ENCODE results near the gene MS4A15. TPM values are rescaled to one million over a fixed set of nuclear protein-coding genes. Genes with fewer than 3 reads are reported as not detected.

Gene MS4A15
- polyA plus RNA-seq, 3 donors from 2014 or later = not detected

GRCh38 chr11:60762851-60763691 lies 6.4 kb downstream of the MS4A15 start:
- H3K4me3 Mint-ChIP-seq = no peak overlapping the region

GRCh38 chr11:60763692-60764369 lies 7.2 kb downstream of the MS4A15 start:
- Mint-ChIP-seq H3K4me3 (no peak overlapping the region), H3K36me3 (no peaks in the 10 kb centered on the region), H3K9me3 (no peaks in the 10 kb centered on the region), H3K27me3 (ENCODE audit: low read depth in 3 of 3) (peaks cover 2 to 5% (median 2%) of the 10 kb centered on the region in 3 donors), H3K27ac (no peak overlapping the region), H3K4me1 (no peaks in the 10 kb centered on the region)
- DNase-seq = no peak

More at GRCh38 chr11:60762851-60763691, 6.4 kb downstream of the MS4A15 start:
- H3K27ac Mint-ChIP-seq = no peak overlapping the region
- no peaks in the 10 kb centered on the region for H3K4me1 Mint-ChIP-seq
- no peaks in the 10 kb centered on the region for H3K9me3 Mint-ChIP-seq
- no peaks in the 10 kb centered on the region for H3K36me3 Mint-ChIP-seq
- peaks cover 2 to 7% (median 2%) of the 10 kb centered on the region in 3 donors for H3K27me3 Mint-ChIP-seq (ENCODE audit: low read depth in 3 of 3)
- no peak for DNase-seq

GRCh38 chr11:60764879-60765278 lies 8.2 kb downstream of the MS4A15 start:
- H3K27me3 Mint-ChIP-seq (ENCODE audit: low read depth in 3 of 3) = peaks cover 0 to 5% (median 2%) of the 10 kb centered on the region in 3 donors
- H3K36me3 Mint-ChIP-seq = no peaks in the 10 kb centered on the region
- no peak overlapping the region for H3K27ac Mint-ChIP-seq
- no peaks in the 10 kb centered on the region for H3K4me1 Mint-ChIP-seq
- no peaks in the 10 kb centered on the region for H3K9me3 Mint-ChIP-seq
- DNase-seq = no peak
- H3K4me3 Mint-ChIP-seq = no peak overlapping the region

- Mint-ChIP-seq H3K27me3 (ENCODE audit: low read depth in 3 of 3) (peaks cover 0 to 5% (median 2%) of the 10 kb centered on the region in 3 donors), H3K27ac (no peak overlapping the region), H3K36me3 (no peaks in the 10 kb centered on the region), H3K4me1 (no peaks in the 10 kb centered on the region), H3K9me3 (no peaks in the 10 kb centered on the region), H3K4me3 (no peak overlapping the region)
- no peak for DNase-seq
Observed at GRCh38 chr11:60765355-60765754, 8.7 kb downstream of the MS4A15 start.

- Mint-ChIP-seq H3K4me3 (no peak overlapping the region), H3K27ac (no peak overlapping the region), H3K4me1 (no peaks in the 10 kb centered on the region), H3K27me3 (ENCODE audit: low read depth in 3 of 3) (peaks cover 0 to 5% (median 2%) of the 10 kb centered on the region in 3 donors), H3K36me3 (no peaks in the 10 kb centered on the region), H3K9me3 (no peaks in the 10 kb centered on the region)
- DNase-seq = no peak
Observed at GRCh38 chr11:60766547-60766946, 9.9 kb downstream of the MS4A15 start.

DNA sequence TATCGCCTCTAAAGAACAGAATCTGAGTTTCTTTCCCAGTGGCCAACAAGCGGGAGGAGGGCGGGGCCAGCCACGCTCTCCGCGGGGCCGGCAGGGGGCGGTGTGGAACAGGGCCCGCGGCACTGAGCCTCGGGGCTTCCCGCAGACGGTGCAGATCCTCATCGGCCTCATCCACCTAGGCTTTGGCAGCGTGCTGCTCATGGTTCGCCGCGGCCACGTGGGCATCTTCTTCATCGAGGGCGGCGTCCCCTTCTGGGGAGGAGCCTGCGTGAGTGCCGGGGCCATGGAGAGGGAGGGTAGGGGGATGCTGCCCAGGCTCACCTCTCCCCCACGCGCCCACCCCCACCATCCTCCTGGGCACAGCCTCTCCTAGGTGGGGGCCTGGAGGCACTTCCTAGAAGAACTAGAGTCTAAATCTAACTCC lies 10.7 kb downstream of the MS4A15 start:
- Mint-ChIP-seq H3K9me3 (no peaks in the 10 kb centered on the region), H3K4me3 (no peak overlapping the region), H3K4me1 (no peaks in the 10 kb centered on the region), H3K27ac (no peak overlapping the region), H3K36me3 (no peaks in the 10 kb centered on the region), H3K27me3 (ENCODE audit: low read depth in 3 of 3) (peaks cover 0 to 5% (median 5%) of the 10 kb centered on the region in 3 donors)
- DNase-seq = no peak

DNA sequence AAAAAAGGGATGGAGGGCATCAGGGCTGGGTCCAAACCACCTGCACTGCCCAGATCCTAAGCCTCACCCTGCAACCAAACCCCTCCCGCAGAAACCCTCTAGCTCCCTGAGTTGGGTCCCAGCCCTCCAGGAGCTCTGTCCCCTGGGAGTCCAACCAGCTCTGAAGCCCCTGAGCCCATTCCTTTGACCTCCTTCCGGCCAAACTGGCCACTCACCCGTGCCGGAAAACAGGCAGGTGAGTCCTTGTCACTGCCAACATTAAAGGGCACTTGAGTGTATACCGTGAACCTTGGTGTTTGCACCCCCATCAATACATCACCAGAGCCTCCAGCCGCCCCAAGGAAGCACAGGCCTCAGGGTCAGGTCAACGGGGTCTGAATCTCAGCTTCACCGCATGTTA lies 11.5 kb downstream of the MS4A15 start:
- Mint-ChIP-seq H3K4me1 (no peaks in the 10 kb centered on the region), H3K4me3 (no peak overlapping the region), H3K9me3 (no peaks in the 10 kb centered on the region), H3K27me3 (ENCODE audit: low read depth in 3 of 3) (peaks cover 0 to 5% (median 5%) of the 10 kb centered on the region in 3 donors), H3K36me3 (no peaks in the 10 kb centered on the region), H3K27ac (no peak overlapping the region)
- DNase-seq = no peak

DNA sequence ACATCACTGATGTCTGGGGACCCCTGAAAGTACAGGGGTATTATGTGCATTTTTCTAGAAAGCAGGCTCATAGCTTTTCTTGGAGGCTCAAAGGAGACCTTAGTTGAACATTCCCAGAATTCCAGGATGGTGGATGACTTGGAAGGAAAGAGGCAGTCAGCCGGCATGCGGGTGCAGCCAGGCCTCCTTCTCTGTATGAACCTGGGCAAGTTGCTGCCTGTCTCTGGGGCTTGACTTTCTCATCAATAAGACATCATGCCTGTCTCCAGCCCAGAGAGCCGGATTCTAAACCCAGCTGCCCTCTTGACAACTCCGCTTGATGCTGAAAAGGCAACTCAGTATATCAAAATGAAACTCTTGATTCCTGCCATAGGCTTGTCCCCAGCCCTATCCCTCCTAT lies 12.6 kb downstream of the MS4A15 start:
- no peak for DNase-seq
- Mint-ChIP-seq H3K9me3 (no peaks in the 10 kb centered on the region), H3K27me3 (ENCODE audit: low read depth in 3 of 3) (peaks cover 0 to 5% (median 5%) of the 10 kb centered on the region in 3 donors), H3K4me3 (no peak overlapping the region), H3K36me3 (no peaks in the 10 kb centered on the region), H3K27ac (no peak overlapping the region), H3K4me1 (peaks cover 0 to 1% of the 10 kb centered on the region in 2 donors)

GRCh38 chr11:60769811-60770210 lies 13.1 kb downstream of the MS4A15 start:
- Mint-ChIP-seq H3K27me3 (ENCODE audit: low read depth in 3 of 3) (peaks cover under 1 to 5% (median 5%) of the 10 kb centered on the region in 3 donors), H3K36me3 (no peaks in the 10 kb centered on the region), H3K4me1 (peaks cover 4 to 6% of the 10 kb centered on the region in 2 donors), H3K27ac (peak overlapping the region in 1 of 6 donors; percentile 55), H3K9me3 (no peaks in the 10 kb centered on the region), H3K4me3 (no peak overlapping the region)
- DNase-seq = no peak

GRCh38 chr11:60771146-60771545 lies 14.5 kb downstream of the MS4A15 start:
- Mint-ChIP-seq H3K9me3 (no peaks in the 10 kb centered on the region), H3K4me3 (no peak overlapping the region), H3K4me1 (peaks cover 8 to 11% of the 10 kb centered on the region in 2 donors), H3K36me3 (no peaks in the 10 kb centered on the region), H3K27ac (no peak overlapping the region), H3K27me3 (ENCODE audit: low read depth in 3 of 3) (peaks cover 1 to 8% (median 7%) of the 10 kb centered on the region in 3 donors)
- DNase-seq = no peak

GRCh38 chr11:60771879-60772525 lies 15.3 kb downstream of the MS4A15 start:
- DNase-seq = no peak
- no peaks in the 10 kb centered on the region for H3K36me3 Mint-ChIP-seq
- peaks cover 8 to 11% of the 10 kb centered on the region in 2 donors for H3K4me1 Mint-ChIP-seq
- no peaks in the 10 kb centered on the region for H3K9me3 Mint-ChIP-seq
- no peak overlapping the region for H3K4me3 Mint-ChIP-seq
- no peak overlapping the region for H3K27ac Mint-ChIP-seq
- peaks cover 1 to 7% (median 2%) of the 10 kb centered on the region in 3 donors for H3K27me3 Mint-ChIP-seq (ENCODE audit: low read depth in 3 of 3)

- H3K9me3 Mint-ChIP-seq = no peaks in the 10 kb centered on the region
- no peak for DNase-seq
- peaks cover 8 to 11% of the 10 kb centered on the region in 2 donors for H3K4me1 Mint-ChIP-seq
- no peaks in the 10 kb centered on the region for H3K36me3 Mint-ChIP-seq
- H3K27me3 Mint-ChIP-seq (ENCODE audit: low read depth in 3 of 3) = peaks cover 1 to 7% (median 2%) of the 10 kb centered on the region in 3 donors
- H3K4me3 Mint-ChIP-seq = no peak overlapping the region
- H3K27ac Mint-ChIP-seq = no peak overlapping the region
Observed at GRCh38 chr11:60772666-60773065, 16.0 kb downstream of the MS4A15 start.

- H3K27me3 Mint-ChIP-seq (ENCODE audit: low read depth in 3 of 3) = peaks cover 1 to 7% (median 2%) of the 10 kb centered on the region in 3 donors
- H3K27ac Mint-ChIP-seq = no peak overlapping the region
- H3K9me3 Mint-ChIP-seq = no peaks in the 10 kb centered on the region
- no peak for DNase-seq
- H3K4me1 Mint-ChIP-seq = peaks cover 8 to 11% of the 10 kb centered on the region in 2 donors
- no peaks in the 10 kb centered on the region for H3K36me3 Mint-ChIP-seq
- peak overlapping the region in 1 of 5 donors; percentile 38 for H3K4me3 Mint-ChIP-seq
Observed at GRCh38 chr11:60774726-60775125, 18.1 kb downstream of the MS4A15 start.
